ENCODE measurements around the gene HACD3. TPM values are rescaled to one million over a fixed set of nuclear protein-coding genes. Genes with fewer than 3 reads are reported as not detected.

Gene HACD3
- polyA plus RNA-seq, 1 donor (not counting 4 experiments of a cell fraction or from before 2014, with no cell fraction given): 78.8 TPM

- Histone ChIP-seq H3K4me2 (ENCODE audit: control insufficient read depth, extremely low read depth, insufficient read depth, low read depth, low read length) (no peak overlapping the region), H3K27ac (ENCODE audit: control insufficient read depth, insufficient read depth, low read length) (no peak overlapping the region), H3K9ac (ENCODE audit: control insufficient read depth, extremely low read depth, insufficient read depth, low read length) (no peak overlapping the region), H3K4me3 (ENCODE audit: control insufficient read depth in 2 of 3, extremely low read depth in 1 of 3, insufficient read depth in 2 of 3, low read depth in 1 of 3, low read length in 3 of 3) (no peak overlapping the region), H3K4me1 (ENCODE audit: control insufficient read depth, extremely low read depth, insufficient read depth, low read length) (no peaks in the 10 kb centered on the region), H3K79me2 (ENCODE audit: control insufficient read depth, insufficient read depth, low read length) (no peaks in the 10 kb centered on the region), H3K36me3 (ENCODE audit: control insufficient read depth in 2 of 2, extremely low read depth in 1 of 2, insufficient read depth in 2 of 2, low read length in 2 of 2) (peaks cover 16 to 33% of the 10 kb centered on the region in 2 experiments), H3K9me3 (ENCODE audit: control insufficient read depth, low read depth, low read length) (no peaks in the 10 kb centered on the region), H2AFZ (ENCODE audit: control insufficient read depth, low read length) (no peak overlapping the region), H3K27me3 (ENCODE audit: control insufficient read depth, extremely low read depth, insufficient read depth, low read length) (no peaks in the 10 kb centered on the region), H4K20me1 (ENCODE audit: control insufficient read depth, extremely low read depth, insufficient read depth, low read length) (no peaks in the 10 kb centered on the region), H3K9me1 (ENCODE audit: control insufficient read depth, extremely low read depth, insufficient read depth, low read length) (no peaks in the 10 kb centered on the region)
- DNase-seq (ENCODE audit: low read depth, low spot score) (no peak), FAIRE-seq (no peak)
- dilution Hi-C loops (cut with MboI; ENCODE audit: extremely low pct_ligation_motif_present, low sequenced_read_pairs): no loop called here
- TF ChIP-seq, protein P1, sequence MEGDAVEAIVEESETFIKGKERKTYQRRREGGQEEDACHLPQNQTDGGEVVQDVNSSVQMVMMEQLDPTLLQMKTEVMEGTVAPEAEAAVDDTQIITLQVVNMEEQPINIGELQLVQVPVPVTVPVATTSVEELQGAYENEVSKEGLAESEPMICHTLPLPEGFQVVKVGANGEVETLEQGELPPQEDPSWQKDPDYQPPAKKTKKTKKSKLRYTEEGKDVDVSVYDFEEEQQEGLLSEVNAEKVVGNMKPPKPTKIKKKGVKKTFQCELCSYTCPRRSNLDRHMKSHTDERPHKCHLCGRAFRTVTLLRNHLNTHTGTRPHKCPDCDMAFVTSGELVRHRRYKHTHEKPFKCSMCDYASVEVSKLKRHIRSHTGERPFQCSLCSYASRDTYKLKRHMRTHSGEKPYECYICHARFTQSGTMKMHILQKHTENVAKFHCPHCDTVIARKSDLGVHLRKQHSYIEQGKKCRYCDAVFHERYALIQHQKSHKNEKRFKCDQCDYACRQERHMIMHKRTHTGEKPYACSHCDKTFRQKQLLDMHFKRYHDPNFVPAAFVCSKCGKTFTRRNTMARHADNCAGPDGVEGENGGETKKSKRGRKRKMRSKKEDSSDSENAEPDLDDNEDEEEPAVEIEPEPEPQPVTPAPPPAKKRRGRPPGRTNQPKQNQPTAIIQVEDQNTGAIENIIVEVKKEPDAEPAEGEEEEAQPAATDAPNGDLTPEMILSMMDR (optimal IDR thresholded peaks at IDR 0.05 in 1 of 3, IDR thresholded peaks at IDR 0.05 in 1 of 3, conservative IDR thresholded peaks at IDR 0.05 in 1 of 3; ENCODE audit: extremely low read depth in 1 of 3, insufficient read depth in 2 of 3, low read length in 3 of 3): no peak
- TF ChIP-seq EZH2 (IDR thresholded peaks at IDR 0.05; ENCODE audit: low read length): no peak
Measured at GRCh38 chr15:65587094-65587493, 56.8 kb downstream of the HACD3 start.

- no peak overlapping the region for H2AFZ ChIP-seq (ENCODE audit: control insufficient read depth, low read length)
- no peaks in the 10 kb centered on the region for H3K9me3 ChIP-seq (ENCODE audit: control insufficient read depth, low read depth, low read length)
- dilution Hi-C loops (cut with MboI; ENCODE audit: extremely low pct_ligation_motif_present, low sequenced_read_pairs): no loop called here
- no peaks in the 10 kb centered on the region for H4K20me1 ChIP-seq (ENCODE audit: control insufficient read depth, extremely low read depth, insufficient read depth, low read length)
- H3K36me3 ChIP-seq (ENCODE audit: control insufficient read depth in 2 of 2, extremely low read depth in 1 of 2, insufficient read depth in 2 of 2, low read length in 2 of 2): peaks cover 26 to 28% of the 10 kb centered on the region in 2 experiments
- H3K9ac ChIP-seq (ENCODE audit: control insufficient read depth, extremely low read depth, insufficient read depth, low read length): no peak overlapping the region
- H3K4me2 ChIP-seq (ENCODE audit: control insufficient read depth, extremely low read depth, insufficient read depth, low read depth, low read length): no peak overlapping the region
- H3K27me3 ChIP-seq (ENCODE audit: control insufficient read depth, extremely low read depth, insufficient read depth, low read length): no peaks in the 10 kb centered on the region
- no peaks in the 10 kb centered on the region for H3K79me2 ChIP-seq (ENCODE audit: control insufficient read depth, insufficient read depth, low read length)
- TF ChIP-seq EZH2 (IDR thresholded peaks at IDR 0.05; ENCODE audit: low read length): no peak
- TF ChIP-seq, protein P1 (optimal IDR thresholded peaks at IDR 0.05 in 1 of 3, IDR thresholded peaks at IDR 0.05 in 1 of 3, conservative IDR thresholded peaks at IDR 0.05 in 1 of 3; ENCODE audit: extremely low read depth in 1 of 3, insufficient read depth in 2 of 3, low read length in 3 of 3): peak in 1 of 3 experiments; percentile 37
- DNase-seq (ENCODE audit: low read depth, low spot score): no peak
- no peaks in the 10 kb centered on the region for H3K4me1 ChIP-seq (ENCODE audit: control insufficient read depth, extremely low read depth, insufficient read depth, low read length)
- no peak for FAIRE-seq
- H3K27ac ChIP-seq (ENCODE audit: control insufficient read depth, insufficient read depth, low read length): no peak overlapping the region
- no peaks in the 10 kb centered on the region for H3K9me1 ChIP-seq (ENCODE audit: control insufficient read depth, extremely low read depth, insufficient read depth, low read length)
- no peak overlapping the region for H3K4me3 ChIP-seq (ENCODE audit: control insufficient read depth in 2 of 3, extremely low read depth in 1 of 3, insufficient read depth in 2 of 3, low read depth in 1 of 3, low read length in 3 of 3)
Measured at GRCh38 chr15:65595960-65596359, 65.7 kb downstream of the HACD3 start.

Data from keratinocyte (primary cell).